GM21360 (cell line): ENCODE measurements around the gene MPEG1.

Experiments used
- ATAC-seq: cut with Tn5 transposase; IDR thresholded peaks from one replicate; pipeline ENCODE4 v1.9.1; 2021; ENCODE audit warnings: mild to moderate bottlenecking, moderate library complexity; ENCODE audit not compliant: unreplicated experiment

MPEG1 gene

DNA sequence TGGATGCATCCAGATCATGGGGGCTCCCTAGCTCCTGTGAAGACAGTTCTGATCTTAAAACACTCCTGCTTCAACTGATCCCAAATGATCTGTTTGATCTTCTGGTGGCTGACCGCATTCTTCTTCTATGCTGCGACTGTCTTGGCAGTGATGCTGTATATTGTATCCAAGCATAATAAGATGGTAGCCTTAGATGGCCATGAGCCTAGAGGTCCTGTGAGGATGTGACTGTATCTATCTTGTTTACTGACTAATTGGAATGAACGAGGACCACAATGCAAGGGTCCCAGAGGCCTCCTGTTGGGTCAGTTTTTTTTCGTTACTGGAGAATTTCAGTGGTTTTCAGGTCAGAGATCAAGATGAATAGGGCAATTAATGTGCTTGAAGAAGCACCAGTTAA lies 7.1 kb upstream of the MPEG1 start:
- no peak for ATAC-seq

DNA sequence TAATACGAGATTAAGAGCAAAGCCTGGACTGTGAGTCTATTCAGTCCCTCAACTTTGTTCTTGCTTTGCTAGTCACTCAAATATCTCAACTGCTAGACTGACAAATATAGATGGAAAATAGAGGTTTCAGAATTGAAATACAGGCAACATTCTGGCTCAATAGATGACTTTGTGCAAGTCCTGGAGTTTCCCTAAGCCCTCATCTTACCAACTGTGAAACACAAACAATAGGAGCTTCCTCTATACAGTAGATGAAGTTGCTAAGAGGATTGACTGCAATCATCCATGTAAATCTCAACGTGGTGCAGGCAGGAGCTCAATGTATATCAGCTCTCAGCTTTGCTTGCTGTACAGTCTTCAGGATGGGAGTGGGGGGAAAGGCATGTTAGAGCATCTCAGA lies 6.2 kb upstream of the MPEG1 start:
- no peak for ATAC-seq

DNA sequence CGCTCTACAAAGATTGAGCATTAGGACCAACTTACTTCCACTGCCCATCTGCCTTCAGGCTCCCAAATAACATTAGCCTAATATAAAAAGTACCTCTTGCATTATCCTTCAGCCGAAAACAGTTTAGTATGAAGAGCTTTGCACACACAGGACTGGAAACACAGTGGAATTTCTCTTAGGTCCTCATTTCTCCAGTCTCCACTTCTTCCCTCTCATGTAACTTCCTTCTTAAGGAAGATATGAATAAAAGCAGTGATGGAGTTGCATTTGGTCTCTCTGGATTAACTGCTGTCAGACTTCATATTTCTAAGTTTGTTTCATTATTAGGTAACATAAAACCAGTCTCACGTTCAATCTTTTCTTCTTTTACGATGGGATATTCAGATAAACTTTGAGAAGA lies 5.6 kb upstream of the MPEG1 start:
- ATAC-seq, result no peak

- peak; percentile 82 for ATAC-seq
These were observed 4.2 kb upstream of the MPEG1 start for GRCh38 chr11:59216641-59217564.

DNA sequence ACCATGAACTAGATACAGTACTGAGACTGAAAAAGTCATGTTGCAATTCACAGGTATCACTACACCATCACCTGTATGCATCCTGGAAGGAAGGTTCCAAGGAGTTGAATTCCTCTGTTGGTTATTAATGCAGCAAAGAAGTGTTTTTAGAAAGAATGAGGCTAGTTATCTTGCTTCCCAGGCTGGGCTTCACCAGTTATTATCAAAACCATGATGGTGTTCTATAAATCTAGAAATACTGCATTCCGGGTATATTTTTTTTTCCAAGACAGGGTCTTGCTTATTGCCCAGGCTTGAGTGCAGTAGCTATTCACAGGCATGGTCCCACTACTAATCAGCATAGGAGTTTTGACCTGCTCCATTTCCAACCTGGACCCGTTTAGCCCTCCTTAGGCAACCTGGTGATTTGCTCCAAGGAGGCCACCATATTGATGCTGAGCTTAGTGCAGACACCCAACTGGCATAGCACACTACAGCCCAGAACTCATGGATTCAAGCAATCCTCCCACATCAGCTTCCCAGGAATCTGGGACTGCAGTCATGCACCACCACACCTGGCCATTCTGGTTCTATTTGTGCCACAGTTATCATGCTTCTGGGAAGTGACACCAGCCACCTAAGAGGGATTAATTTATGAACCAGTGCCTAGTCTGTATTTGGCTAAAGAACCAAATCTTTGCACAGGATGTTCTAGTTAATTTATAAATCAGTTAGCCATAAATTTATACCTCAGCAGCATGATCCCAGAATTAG lies 1.6 kb upstream of the MPEG1 start:
- ATAC-seq, result no peak

- ATAC-seq, result no peak
These were observed 505 bp downstream of the MPEG1 start for GRCh38 chr11:59212222-59212621.

GRCh38 chr11:59208956-59209355 lies 3.8 kb downstream of the MPEG1 start:
- ATAC-seq, result no peak

DNA sequence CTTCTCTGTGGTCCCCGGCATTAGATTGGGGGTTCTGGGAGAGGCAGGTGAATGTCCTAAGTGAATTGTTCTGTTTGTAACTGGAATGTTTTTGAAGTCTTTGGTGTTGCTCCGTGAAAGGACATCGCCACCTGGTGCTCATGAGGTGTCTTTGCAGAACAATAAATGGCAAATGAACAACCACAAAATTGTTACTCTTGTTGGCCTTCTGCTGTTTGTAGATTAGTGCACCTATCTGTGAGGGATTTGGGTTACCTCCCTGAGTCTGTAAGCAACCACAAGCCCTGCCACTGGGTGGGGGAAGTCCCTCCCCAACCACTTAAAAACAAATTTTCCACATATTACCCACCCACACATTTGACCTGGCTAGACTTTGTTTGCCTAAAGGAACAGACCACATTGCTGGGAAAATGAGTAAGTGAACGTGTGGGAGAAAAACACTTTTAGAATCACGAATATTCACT lies 4.7 kb downstream of the MPEG1 start:
- peak; percentile 69 for ATAC-seq

- no peak for ATAC-seq
These were observed 6.1 kb downstream of the MPEG1 start for GRCh38 chr11:59206635-59207034.

DNA sequence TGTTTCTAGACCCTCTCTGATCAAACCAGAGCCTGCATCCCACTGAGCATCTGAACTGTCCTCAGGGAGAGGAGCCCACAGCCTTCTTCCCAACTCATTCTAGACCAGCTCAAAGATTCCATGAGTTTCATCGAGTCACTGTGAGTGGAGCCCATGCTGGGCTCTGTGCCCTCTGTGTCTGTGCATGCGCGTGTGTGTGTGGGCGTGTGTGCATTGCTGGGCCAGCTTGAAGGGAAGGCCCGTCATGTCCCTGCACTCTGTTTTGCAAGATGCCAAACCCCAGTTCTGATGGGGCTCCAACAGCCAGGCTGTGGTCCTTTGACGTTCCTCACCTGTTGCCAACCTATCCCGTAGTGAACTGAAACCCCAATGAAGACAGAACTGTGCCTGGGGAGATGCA lies 7.1 kb downstream of the MPEG1 start:
- ATAC-seq, result no peak

DNA sequence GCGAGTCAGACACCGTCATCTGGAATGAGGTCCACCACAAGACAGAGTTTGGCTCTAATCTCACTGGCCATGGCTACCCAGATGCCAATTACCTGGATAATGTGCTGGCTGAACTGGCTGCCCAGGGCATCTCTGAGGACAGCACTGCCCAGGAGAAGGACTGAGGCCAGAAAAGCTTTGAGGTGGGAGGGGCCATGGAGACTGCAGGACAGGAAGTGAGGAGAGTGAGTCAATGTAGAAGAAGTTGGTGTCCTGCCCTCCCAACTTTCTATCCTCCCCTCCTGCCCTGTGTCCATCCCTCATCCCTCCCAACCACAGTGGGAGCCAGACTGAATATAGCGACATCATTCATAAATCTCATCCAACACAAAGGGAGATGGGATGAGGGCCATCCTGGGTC lies 8.0 kb downstream of the MPEG1 start:
- no peak for ATAC-seq

GRCh38 chr11:59201353-59201752 lies 11.4 kb downstream of the MPEG1 start:
- no peak for ATAC-seq

DNA sequence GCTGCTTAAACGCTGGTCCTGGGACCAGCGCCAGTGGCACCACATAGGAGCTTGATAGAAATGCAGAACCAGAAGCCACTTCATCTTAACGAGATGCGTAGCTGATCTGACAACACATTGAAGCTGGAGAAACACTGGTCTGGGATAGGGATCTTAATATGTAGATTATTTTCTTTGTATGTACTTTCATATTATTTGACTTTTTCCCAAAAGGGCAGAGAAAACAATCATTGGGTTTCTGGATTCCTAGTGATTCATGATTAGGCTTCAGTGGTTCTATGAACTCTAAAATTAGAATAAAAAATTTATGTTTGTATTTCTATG lies 12.3 kb downstream of the MPEG1 start:
- ATAC-seq, result no peak

DNA sequence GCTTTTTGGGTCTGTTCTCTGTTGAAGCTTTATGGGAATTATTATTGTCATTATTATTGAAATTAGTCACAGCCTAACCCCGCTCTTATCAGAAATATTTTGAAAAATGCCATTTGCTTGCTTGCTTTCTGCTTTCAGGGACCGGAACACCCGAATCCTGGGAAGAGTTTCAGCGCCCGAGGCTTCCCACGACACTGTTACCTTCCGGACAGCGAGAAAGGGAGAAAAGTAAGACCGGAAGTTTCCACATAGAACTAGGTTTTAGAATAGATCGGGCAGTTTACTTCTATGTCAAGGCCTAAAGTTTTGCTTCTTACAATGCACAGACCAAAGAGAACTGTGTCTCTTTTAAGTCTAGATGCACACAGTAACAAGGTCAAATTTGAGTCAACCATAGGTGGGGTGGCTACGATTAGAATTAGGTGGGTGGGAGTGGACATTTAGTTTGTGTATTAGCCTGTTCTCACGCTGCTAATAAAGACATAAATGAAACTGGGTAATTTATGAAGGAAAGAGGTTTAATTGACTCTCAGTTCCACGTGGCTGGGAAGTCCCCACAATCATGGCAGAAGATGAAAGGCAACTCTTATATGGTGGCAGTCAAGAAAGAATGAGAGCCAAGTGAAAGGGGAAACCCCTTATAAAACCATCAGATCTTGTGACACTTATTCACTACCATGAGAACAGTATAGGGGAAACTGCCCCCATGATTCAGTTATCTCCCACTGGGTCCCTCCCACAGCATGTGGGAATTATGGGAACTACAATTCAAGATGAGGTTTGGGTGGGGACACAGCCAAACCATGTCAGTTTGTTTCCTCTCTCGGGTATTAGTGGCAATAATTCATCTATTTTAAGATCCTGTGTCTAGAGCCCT lies 12.9 kb downstream of the MPEG1 start:
- ATAC-seq, result peak; percentile 58

GRCh38 chr11:59198726-59199125 lies 14.0 kb downstream of the MPEG1 start:
- ATAC-seq, result no peak

GRCh38 chr11:59197991-59198390 lies 14.7 kb downstream of the MPEG1 start:
- ATAC-seq, result no peak

GRCh38 chr11:59196777-59197176 lies 15.9 kb downstream of the MPEG1 start:
- ATAC-seq, result no peak

DNA sequence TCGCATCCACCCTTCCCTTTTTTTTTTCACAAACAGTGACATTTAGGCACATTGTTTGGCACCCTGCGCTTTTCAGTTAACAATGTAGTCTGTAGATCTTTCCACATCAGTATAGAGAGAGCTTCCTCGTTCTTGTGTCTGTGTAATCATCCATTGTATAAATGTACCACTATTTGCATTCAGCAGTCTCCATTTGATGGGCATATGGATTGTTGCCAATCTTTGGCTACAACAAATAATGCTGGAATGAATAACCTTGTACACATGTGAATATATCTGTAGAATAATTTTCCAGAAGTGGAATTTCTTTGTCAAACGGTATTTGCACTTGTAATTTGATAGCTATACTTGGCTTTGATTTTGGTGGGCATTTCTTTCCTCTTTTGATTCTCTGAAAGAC lies 17.1 kb downstream of the MPEG1 start:
- ATAC-seq, result no peak

- no peak for ATAC-seq
These were observed 19.1 kb downstream of the MPEG1 start for GRCh38 chr11:59193587-59194130.

- ATAC-seq, result no peak
These were observed 20.2 kb downstream of the MPEG1 start for GRCh38 chr11:59192446-59193020.

DNA sequence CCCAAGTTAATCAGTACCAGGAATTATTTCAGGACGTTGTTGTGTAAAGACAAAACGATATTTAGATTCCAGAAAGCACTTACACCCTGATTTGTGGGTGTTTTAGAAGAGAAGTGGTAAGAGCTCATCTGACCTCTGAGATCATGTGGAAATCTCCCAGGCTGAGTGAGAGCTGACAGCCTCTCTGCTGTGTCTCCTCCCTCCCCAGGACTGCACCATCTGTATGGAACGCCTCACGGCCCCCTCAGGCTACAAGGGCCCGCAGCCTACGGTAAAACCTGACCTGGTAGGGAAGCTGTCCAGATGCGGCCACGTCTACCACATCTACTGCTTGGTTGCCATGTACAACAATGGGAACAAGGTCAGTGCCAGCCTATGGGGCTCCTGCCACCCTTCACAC lies 20.8 kb downstream of the MPEG1 start:
- no peak for ATAC-seq
